ENCODE measurements around the gene MLLT1. TPM values are rescaled to one million over a fixed set of nuclear protein-coding genes. Genes with fewer than 3 reads are reported as not detected.

The MLLT1 gene
- total RNA-seq, 1 experiment from 2014 or later = 44.2 TPM

GRCh38 chr19:6312018-6312417, 32.2 kb upstream of the MLLT1 start:
- Histone ChIP-seq H3K36me3 (ENCODE audit: low read depth) (no peaks in the 10 kb centered on the region), H3K79me2 (ENCODE audit: low read depth) (no peaks in the 10 kb centered on the region), H3F3A (ENCODE audit: insufficient read depth, low read depth) (no peaks in the 10 kb centered on the region), H3K9me2 (ENCODE audit: insufficient read depth) (no peaks in the 10 kb centered on the region), H3K4me2 (no peak overlapping the region), H3K4me3 (no peak overlapping the region), H4K20me1 (ENCODE audit: insufficient read depth) (no peaks in the 10 kb centered on the region), H3K27ac (no peak overlapping the region), H3K9me3 (ENCODE audit: insufficient read depth, low read depth) (no peaks in the 10 kb centered on the region), H2AFZ (no peak overlapping the region), H3K4me1 (replicated peaks; ENCODE audit: insufficient read depth) (no peaks in the 10 kb centered on the region), H3K27me3 (ENCODE audit: insufficient read depth, low read depth) (peaks cover 5% of the 10 kb centered on the region; the same call in 1 of the 2 replicates)
- intact Hi-C loops (cut with micrococcal nuclease; ENCODE audit: unreplicated experiment) = no loop called here
- ChIA-PET POLR2A (ENCODE audit: unreplicated experiment) (no interaction called here), CTCF (no interaction called here)
- DNase-seq = no peak
- TF ChIP-seq EZH2 (IDR thresholded peaks at IDR 0.05; ENCODE audit: low read depth) = no peak
- TF ChIP-seq CTCF (conservative IDR thresholded peaks at IDR 0.05) = no peak
- BruUV-seq (replicated peaks) = no TSS peak

- TF ChIP-seq CTCF (conservative IDR thresholded peaks at IDR 0.05) = no peak
- TF ChIP-seq EZH2 (IDR thresholded peaks at IDR 0.05; ENCODE audit: low read depth) = no peak
- POLR2A ChIA-PET (ENCODE audit: unreplicated experiment) = interaction anchor here (0.6 kb wide), 1 partner anchor 516 kb away, joined by 12 read pairs; no protein-coding TSS in a partner anchor
- H3K4me2 ChIP-seq = no peak overlapping the region
- H2AFZ ChIP-seq = no peak overlapping the region
- no peaks in the 10 kb centered on the region for H3K36me3 ChIP-seq (ENCODE audit: low read depth)
- intact Hi-C loops (cut with micrococcal nuclease; ENCODE audit: unreplicated experiment) = no loop called here
- H3K27me3 ChIP-seq (ENCODE audit: insufficient read depth, low read depth) = peaks cover 3% of the 10 kb centered on the region; the same call in 1 of the 2 replicates
- H3K9me3 ChIP-seq (ENCODE audit: insufficient read depth, low read depth) = no peaks in the 10 kb centered on the region; the same call in 1 of the 2 replicates
- H4K20me1 ChIP-seq (ENCODE audit: insufficient read depth) = no peaks in the 10 kb centered on the region
- H3K79me2 ChIP-seq (ENCODE audit: low read depth) = no peaks in the 10 kb centered on the region
- BruUV-seq (replicated peaks) = no TSS peak
- H3K4me3 ChIP-seq = no peak overlapping the region
- H3K27ac ChIP-seq = no peak overlapping the region
- H3F3A ChIP-seq (ENCODE audit: insufficient read depth, low read depth) = no peaks in the 10 kb centered on the region
- H3K4me1 ChIP-seq (replicated peaks; ENCODE audit: insufficient read depth) = no peaks in the 10 kb centered on the region
- H3K9me2 ChIP-seq (ENCODE audit: insufficient read depth) = no peaks in the 10 kb centered on the region
- CTCF ChIA-PET = interaction anchor here (0.7 kb wide), 1 partner anchor 383 kb away, joined by 5 read pairs; no protein-coding TSS in a partner anchor
- no peak for DNase-seq
Measured at GRCh38 chr19:6298413-6298812, 18.6 kb upstream of the MLLT1 start.

- H2AFZ ChIP-seq = no peak overlapping the region
- no peaks in the 10 kb centered on the region for H3K9me2 ChIP-seq (ENCODE audit: insufficient read depth)
- no peaks in the 10 kb centered on the region for H3K36me3 ChIP-seq (ENCODE audit: low read depth)
- no peaks in the 10 kb centered on the region for H3F3A ChIP-seq (ENCODE audit: insufficient read depth, low read depth)
- H3K27me3 ChIP-seq (ENCODE audit: insufficient read depth, low read depth) = no peaks in the 10 kb centered on the region; the same call in 1 of the 2 replicates
- no TSS peak for BruUV-seq (replicated peaks)
- ChIA-PET POLR2A (ENCODE audit: unreplicated experiment) (no interaction called here), CTCF (no interaction called here)
- no peak overlapping the region for H3K4me3 ChIP-seq
- H3K27ac ChIP-seq = no peak overlapping the region
- H3K9me3 ChIP-seq (ENCODE audit: insufficient read depth, low read depth) = no peaks in the 10 kb centered on the region; the same call in 1 of the 2 replicates
- no peak overlapping the region for H3K4me2 ChIP-seq
- TF ChIP-seq EZH2 (IDR thresholded peaks at IDR 0.05; ENCODE audit: low read depth) (no peak), CTCF (conservative IDR thresholded peaks at IDR 0.05) (no peak)
- intact Hi-C loops (cut with micrococcal nuclease; ENCODE audit: unreplicated experiment) = no loop called here
- H3K79me2 ChIP-seq (ENCODE audit: low read depth) = no peaks in the 10 kb centered on the region
- no peak for DNase-seq
- H3K4me1 ChIP-seq (replicated peaks; ENCODE audit: insufficient read depth) = no peaks in the 10 kb centered on the region
- no peaks in the 10 kb centered on the region for H4K20me1 ChIP-seq (ENCODE audit: insufficient read depth)
Measured at GRCh38 chr19:6297202-6297601, 17.4 kb upstream of the MLLT1 start.
